OCI-LY3 (cell line): ENCODE results near the gene SLC13A3.

Experiments used
- EZH2phosphoT487 ChIP-seq: fragments of 200-600 bp; shearing (Covaris generic); IDR thresholded peaks from 2 replicates; pipeline ENCODE4 v1.6.1; 2018; ENCODE audit warnings: antibody characterized with exemption, mixed run types, low read depth
- TF ChIP-seq, protein P1 (sequence below): fragments of 200-600, 300-600 bp; sonication (generic); IDR thresholded peaks from 2 replicates; pipeline ENCODE4 v1.5.1; 2014; ENCODE audit warnings: antibody characterized with exemption, low read length, low read depth

DNA sequence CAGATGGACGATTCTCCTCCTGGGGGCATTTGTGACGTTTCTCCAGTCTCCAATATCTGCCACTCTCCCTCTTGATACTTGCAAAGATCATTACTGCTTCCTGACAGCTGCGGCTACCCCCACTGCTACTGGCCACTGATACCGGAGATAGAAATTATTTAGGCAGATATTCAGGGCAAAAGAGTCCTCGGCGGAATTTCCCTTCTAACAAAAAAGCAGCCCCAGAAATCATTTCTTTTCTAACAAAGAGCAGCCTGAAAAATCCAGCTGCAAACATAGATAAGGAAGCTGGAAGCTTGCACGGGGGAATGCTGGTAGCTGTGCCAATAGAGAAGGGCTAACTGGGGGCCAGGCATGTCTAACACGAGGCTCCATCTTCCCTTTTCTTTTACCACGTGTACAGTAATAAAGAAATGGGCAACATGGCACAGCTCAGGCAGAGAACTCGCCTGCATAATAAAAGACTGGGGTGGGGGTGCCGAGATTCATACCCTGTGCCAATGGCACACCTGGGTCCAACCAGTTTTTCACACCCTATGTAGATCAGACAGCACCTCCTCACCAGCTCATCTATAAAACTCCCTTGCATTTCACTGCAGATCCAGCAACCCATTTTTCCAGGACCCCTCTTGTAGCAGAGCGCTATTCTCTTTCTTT is 31.9 kb upstream of the SLC13A3 start:
- TF ChIP-seq, protein P1, sequence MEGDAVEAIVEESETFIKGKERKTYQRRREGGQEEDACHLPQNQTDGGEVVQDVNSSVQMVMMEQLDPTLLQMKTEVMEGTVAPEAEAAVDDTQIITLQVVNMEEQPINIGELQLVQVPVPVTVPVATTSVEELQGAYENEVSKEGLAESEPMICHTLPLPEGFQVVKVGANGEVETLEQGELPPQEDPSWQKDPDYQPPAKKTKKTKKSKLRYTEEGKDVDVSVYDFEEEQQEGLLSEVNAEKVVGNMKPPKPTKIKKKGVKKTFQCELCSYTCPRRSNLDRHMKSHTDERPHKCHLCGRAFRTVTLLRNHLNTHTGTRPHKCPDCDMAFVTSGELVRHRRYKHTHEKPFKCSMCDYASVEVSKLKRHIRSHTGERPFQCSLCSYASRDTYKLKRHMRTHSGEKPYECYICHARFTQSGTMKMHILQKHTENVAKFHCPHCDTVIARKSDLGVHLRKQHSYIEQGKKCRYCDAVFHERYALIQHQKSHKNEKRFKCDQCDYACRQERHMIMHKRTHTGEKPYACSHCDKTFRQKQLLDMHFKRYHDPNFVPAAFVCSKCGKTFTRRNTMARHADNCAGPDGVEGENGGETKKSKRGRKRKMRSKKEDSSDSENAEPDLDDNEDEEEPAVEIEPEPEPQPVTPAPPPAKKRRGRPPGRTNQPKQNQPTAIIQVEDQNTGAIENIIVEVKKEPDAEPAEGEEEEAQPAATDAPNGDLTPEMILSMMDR, result no peak
- no peak for TF ChIP-seq EZH2phosphoT487
